Prostate gland (tissue), 2 donors: ENCODE data around the gene PGA4. TPM values are rescaled to one million over a fixed set of nuclear protein-coding genes. Genes with fewer than 3 reads are reported as not detected.
"Not testable (repeated sequence)": the region's sequence is repeated elsewhere in the genome, so short reads cannot be mapped to it uniquely, and the experiment has no call there.

Experiments used
- DNase-seq: peaks from one replicate; pipeline ENCODE4 v3.0.0-alpha.2; 2019; ENCODE audit warnings: low spot score
- H3K27ac ChIP-seq, 2 donors: fragments of 200-600 bp; sonication (generic); 2 replicates each; pipeline ENCODE4 v1.5.1; 2017 to 2019
- H3K27me3 ChIP-seq: fragments of 200-600 bp; sonication (generic); replicated peaks from 2 replicates; pipeline ENCODE4 v1.5.1; 2019; ENCODE audit not compliant: insufficient read depth
- H3K36me3 ChIP-seq, 2 donors: fragments of 200-600 bp; sonication (generic); 1 replicate in 1 of 2; 2 replicates in 1 of 2; pipeline versions ENCODE4 v1.5.1 to v1.8.1; 2017 to 2019
- H3K4me1 ChIP-seq: fragments of 200-600 bp; sonication (generic); replicated peaks from 2 replicates; pipeline ENCODE4 v1.5.1; 2019
- H3K4me3 ChIP-seq, 2 donors: fragments of 200-600 bp; sonication (generic); 2 replicates each; pipeline ENCODE4 v1.5.1; 2017 to 2019
- H3K9me3 ChIP-seq: fragments of 200-600 bp; sonication (generic); 2 replicates; pipeline ENCODE4 v1.5.1; 2017
- POLR2A ChIP-seq: fragments of 450-650 bp; IDR thresholded peaks from one replicate; pipeline ENCODE4 v1.6.1; 2016; ENCODE audit warnings: antibody characterized with exemption, mild to moderate bottlenecking
- POLR2AphosphoS5 ChIP-seq: sonication (generic); formaldehyde crosslinking; IDR thresholded peaks from one replicate; pipeline ENCODE4 v1.6.1; 2017; ENCODE audit warnings: antibody characterized with exemption
- WGBS: methylation state at CpG from one replicate; pipeline ENCODE4 v1.1.5; 2018; 5-methylcytosine and 5-hydroxymethylcytosine counted together
- intact Hi-C: fragments of 100-400 bp; cut with DNase I; formaldehyde crosslinking; loops from one replicate; pipeline ENCODE4 v1.14.2; 2022
- total RNA-seq, 2 donors: library from RNA; depleted of rRNA; stranded (reverse); fragments of >200 nt; gene quantifications; one replicate each; pipeline ENCODE4 v1.1.0, GENCODE V29; 2016
- TF ChIP-seq, protein P1 (sequence below), 4 experiments: fragments of 200-600 bp in 2 of 4; fragments of 450-650 bp in 2 of 4; sonication (generic) in 2 of 4; IDR thresholded peaks; 1 replicate in 3 of 4; 2 replicates in 1 of 4; pipeline ENCODE4 v1.5.1; 2016 to 2019; ENCODE audit warnings: antibody characterized with exemption in 4 of 4, mild to moderate bottlenecking in 2 of 4, moderate library complexity in 2 of 4

PGA4 gene
- total RNA-seq, 2 donors from 2014 or later, result not detected

DNA sequence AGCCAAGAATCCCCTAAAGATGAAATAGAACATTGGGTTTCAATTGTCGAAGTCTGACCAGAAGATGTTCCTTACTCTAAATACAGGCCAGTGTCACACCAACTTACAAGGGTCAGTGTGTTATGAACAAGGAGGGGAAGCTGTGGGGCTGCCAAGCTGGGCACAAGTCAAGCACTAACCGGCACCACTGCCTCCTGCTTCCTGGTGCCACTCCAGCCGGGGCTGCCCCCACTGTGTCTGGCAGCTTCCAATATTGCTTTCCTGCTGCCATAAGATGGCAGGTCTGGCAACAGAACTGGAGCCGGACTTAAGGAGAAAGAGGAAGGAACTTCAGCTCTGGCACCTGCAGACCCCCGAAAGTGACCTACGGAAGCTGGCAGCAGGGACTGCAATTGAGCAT is 47.2 kb upstream of the PGA4 start:
- WGBS, result 72% methylated on average over 6 of the region's 6 CpGs
- no peak for DNase-seq
- H3K36me3 ChIP-seq, result no peaks in the 10 kb centered on the region
- no peaks in the 10 kb centered on the region for H3K9me3 ChIP-seq
- H3K4me1 ChIP-seq, result no peaks in the 10 kb centered on the region
- H3K4me3 ChIP-seq, result no peak overlapping the region
- H3K27ac ChIP-seq, result no peak overlapping the region
- H3K27me3 ChIP-seq, result no peaks in the 10 kb centered on the region
- intact Hi-C loops, result no loop called here
- no peak for TF ChIP-seq POLR2A
- TF ChIP-seq, protein P1, sequence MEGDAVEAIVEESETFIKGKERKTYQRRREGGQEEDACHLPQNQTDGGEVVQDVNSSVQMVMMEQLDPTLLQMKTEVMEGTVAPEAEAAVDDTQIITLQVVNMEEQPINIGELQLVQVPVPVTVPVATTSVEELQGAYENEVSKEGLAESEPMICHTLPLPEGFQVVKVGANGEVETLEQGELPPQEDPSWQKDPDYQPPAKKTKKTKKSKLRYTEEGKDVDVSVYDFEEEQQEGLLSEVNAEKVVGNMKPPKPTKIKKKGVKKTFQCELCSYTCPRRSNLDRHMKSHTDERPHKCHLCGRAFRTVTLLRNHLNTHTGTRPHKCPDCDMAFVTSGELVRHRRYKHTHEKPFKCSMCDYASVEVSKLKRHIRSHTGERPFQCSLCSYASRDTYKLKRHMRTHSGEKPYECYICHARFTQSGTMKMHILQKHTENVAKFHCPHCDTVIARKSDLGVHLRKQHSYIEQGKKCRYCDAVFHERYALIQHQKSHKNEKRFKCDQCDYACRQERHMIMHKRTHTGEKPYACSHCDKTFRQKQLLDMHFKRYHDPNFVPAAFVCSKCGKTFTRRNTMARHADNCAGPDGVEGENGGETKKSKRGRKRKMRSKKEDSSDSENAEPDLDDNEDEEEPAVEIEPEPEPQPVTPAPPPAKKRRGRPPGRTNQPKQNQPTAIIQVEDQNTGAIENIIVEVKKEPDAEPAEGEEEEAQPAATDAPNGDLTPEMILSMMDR (IDR thresholded peaks at IDR 0.05), result no peak
- TF ChIP-seq POLR2AphosphoS5, result no peak

DNA sequence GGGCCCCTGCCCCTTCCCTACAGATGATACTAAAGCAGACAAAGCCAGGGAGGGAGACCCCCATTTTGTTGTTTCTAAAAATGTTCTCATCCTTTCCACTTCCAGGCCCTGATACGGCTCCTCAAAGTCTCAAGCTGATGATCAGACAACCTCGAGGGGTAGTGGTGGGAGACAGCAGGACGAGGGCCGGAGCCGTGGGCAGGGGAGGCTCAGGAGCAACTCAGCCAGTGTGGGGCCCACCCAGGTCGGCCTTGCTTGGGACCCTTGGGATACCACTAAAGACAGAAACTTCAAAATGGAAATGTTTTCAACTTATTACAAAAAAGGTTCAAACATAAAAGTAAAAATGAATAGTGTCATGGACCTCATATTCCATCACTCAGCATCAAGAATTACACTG is 45.7 kb upstream of the PGA4 start:
- no peaks in the 10 kb centered on the region for H3K4me1 ChIP-seq
- no peaks in the 10 kb centered on the region for H3K27me3 ChIP-seq
- H3K4me3 ChIP-seq, result no peak overlapping the region
- H3K9me3 ChIP-seq, result no peaks in the 10 kb centered on the region
- no peak overlapping the region for H3K27ac ChIP-seq
- no peak for DNase-seq
- intact Hi-C loops, result no loop called here
- no peaks in the 10 kb centered on the region for H3K36me3 ChIP-seq
- 71% methylated on average over 6 of the region's 6 CpGs for WGBS
- TF ChIP-seq, protein P1 (IDR thresholded peaks at IDR 0.05), result no peak
- TF ChIP-seq POLR2A (no peak), POLR2AphosphoS5 (no peak)

DNA sequence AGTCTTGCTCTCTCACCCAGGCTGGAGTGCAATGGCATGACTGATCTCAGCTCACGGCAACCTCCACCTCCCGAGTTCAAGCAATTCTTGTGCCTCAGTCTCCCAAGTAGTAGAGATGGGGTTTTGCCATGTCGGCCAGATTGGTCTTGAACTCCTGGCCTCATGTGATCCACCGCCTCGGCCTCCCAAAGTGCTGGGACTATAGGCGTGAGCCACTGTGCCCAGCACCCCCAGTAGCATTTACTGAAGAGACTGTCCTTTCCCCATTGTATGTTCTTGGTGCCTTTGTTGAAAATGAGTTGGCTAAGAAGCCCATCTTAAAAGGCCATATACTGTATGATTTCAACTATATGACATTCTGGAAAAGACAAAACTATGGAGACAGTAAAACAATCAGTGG is 41.9 kb upstream of the PGA4 start:
- WGBS, result 96% methylated on average over 6 of the region's 6 CpGs
- intact Hi-C loops, DNase-seq: not testable (repeated sequence)

DNA sequence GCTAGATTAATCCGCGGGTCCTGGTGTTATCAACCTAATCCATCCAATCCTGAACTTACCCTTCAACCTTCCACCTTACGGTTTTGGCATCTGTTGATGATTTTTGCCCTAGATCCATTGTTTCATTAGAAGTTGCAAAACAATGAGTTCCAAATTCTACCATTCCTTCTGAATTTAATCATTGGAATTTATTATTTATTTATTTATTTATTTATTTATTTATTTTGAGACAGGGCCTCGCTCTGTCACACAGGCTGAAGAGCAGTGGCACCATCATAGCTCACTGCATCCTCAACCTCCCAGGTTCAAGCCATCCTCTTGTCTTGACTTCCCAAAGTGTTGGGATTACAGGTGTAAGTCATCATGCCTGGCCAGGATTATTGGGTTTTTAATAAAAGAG is 40.7 kb upstream of the PGA4 start:
- no peaks in the 10 kb centered on the region for H3K27me3 ChIP-seq
- TF ChIP-seq POLR2AphosphoS5 (no peak), POLR2A (no peak)
- TF ChIP-seq, protein P1 (IDR thresholded peaks at IDR 0.05), result no peak
- H3K36me3 ChIP-seq, result no peaks in the 10 kb centered on the region
- intact Hi-C loops, result no loop called here
- H3K9me3 ChIP-seq, result no peaks in the 10 kb centered on the region
- H3K4me1 ChIP-seq, result no peaks in the 10 kb centered on the region
- no peak overlapping the region for H3K4me3 ChIP-seq
- 94% methylated on average over 4 of the region's 4 CpGs for WGBS
- no peak for DNase-seq
- H3K27ac ChIP-seq, result no peak overlapping the region

More for the DNA sequence above, 41.9 kb upstream of the PGA4 start:
- H3K4me3 ChIP-seq, H3K27ac ChIP-seq, H3K27me3 ChIP-seq, H3K9me3 ChIP-seq, H3K4me1 ChIP-seq, H3K36me3 ChIP-seq: not testable (repeated sequence)

DNA sequence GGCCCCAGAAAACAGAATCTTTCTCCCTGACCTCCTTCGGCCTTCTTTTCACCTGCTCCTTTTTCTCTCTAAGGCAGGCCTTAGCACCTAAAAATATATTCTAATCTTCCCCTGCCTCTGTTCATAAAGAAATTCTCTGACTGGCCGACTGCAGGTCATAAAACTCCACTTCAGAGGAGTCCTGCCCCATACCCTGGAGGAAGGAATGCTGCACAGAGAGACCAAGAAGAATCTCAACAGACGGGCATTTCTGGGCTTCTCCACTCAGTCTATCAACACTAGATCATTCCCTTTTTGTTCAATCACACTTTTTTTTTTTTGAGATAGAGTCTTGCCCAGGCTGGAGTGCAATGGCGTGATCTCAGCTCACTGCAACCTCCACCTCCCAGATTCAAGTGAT is 38.5 kb upstream of the PGA4 start:
- Histone ChIP-seq H3K27ac (no peak overlapping the region), H3K4me1 (no peaks in the 10 kb centered on the region), H3K27me3 (no peaks in the 10 kb centered on the region), H3K9me3 (no peaks in the 10 kb centered on the region), H3K4me3 (no peak overlapping the region), H3K36me3 (no peaks in the 10 kb centered on the region)
- WGBS, result 66% methylated on average over 4 of the region's 4 CpGs
- no peak for DNase-seq
- TF ChIP-seq POLR2A (no peak), POLR2AphosphoS5 (no peak)
- TF ChIP-seq, protein P1 (IDR thresholded peaks at IDR 0.05), result no peak
- intact Hi-C loops, result no loop called here
